Activated CD4-positive, alpha-beta T cell treated with anti-CD3 and anti-CD28 coated beads, Interleukin-2, amount 50 U/mL, for 24 hours (primary cell): ENCODE results near the gene KLB.
A peak's percentile ranks its signal among the peaks of the same experiment; 100 is the strongest.
"Not testable (repeated sequence)": the region's sequence is repeated elsewhere in the genome, so short reads cannot be mapped to it uniquely, and the experiment has no call there.

Experiments
- DNase-seq, 2 donors: peaks; one replicate each; pipeline ENCODE4 v3.0.0-alpha.2; 2020; ENCODE audit warnings: low read depth in 1 of 2, low spot score in 1 of 2

The KLB gene

DNA sequence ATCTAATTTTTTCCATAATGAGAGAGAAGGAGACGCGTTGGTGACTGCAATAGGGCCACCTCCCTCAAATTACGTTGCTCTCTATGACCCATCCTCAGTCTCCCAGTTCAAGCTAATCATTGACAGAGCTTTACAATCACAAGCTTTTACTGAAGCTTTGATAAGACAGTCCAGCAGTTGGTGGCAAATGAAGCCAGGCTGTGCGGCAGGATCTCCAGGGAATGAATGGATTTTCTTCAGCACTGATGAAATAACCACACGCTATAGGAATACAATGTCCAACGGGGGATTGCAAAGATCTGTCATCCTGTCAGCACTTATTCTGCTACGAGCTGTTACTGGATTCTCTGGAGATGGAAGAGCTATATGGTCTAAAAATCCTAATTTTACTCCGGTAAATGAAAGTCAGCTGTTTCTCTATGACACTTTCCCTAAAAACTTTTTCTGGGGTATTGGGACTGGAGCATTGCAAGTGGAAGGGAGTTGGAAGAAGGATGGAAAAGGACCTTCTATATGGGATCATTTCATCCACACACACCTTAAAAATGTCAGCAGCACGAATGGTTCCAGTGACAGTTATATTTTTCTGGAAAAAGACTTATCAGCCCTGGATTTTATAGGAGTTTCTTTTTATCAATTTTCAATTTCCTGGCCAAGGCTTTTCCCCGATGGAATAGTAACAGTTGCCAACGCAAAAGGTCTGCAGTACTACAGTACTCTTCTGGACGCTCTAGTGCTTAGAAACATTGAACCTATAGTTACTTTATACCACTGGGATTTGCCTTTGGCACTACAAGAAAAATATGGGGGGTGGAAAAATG is at the start of gene KLB:
Gene KLB, plus strand, starts transcription at position 168 of the 821 bp plus-strand sequence. Its CDS starts 20 bp downstream, at position 188.
- DNase-seq = no peak

DNA sequence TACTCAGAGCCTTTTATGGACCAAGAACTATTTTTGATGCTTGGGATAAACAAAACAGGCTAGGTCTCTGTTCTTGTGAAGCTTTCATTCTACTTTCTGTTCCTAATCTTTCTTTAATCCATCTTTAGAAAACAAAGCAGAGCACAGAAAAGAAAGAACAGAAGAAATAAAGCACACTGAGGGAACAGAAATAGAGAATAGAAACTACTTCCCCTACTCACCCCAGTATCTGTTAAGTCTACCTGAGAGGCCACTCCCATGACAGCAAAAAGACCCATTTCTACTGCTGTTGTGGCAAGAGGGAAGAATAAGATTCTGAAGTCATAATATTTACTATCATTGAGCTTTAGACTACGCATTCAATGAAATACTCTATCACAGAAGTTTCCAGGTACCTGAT is 49.7 kb upstream of the KLB start:
- no peak for DNase-seq

DNA sequence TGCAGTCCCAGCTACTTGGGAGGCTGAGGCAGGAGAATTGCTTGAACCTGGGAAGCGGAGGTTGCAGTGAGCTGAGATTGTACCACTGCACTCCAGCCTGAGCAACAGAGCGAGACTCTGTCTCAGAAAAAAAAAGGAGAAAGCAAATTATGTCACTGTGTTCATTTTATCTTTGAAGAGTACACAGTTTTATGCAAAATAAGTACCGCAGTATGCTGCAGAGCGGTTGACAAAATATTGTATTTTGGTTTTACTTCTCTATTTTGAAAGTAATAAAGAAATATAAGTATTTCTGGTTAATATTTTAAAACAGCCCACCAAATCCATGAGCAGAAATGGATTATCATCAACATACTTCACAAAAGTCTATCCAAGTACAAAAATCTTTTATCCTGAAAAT is 46.1 kb upstream of the KLB start:
- not testable (repeated sequence) for DNase-seq

DNA sequence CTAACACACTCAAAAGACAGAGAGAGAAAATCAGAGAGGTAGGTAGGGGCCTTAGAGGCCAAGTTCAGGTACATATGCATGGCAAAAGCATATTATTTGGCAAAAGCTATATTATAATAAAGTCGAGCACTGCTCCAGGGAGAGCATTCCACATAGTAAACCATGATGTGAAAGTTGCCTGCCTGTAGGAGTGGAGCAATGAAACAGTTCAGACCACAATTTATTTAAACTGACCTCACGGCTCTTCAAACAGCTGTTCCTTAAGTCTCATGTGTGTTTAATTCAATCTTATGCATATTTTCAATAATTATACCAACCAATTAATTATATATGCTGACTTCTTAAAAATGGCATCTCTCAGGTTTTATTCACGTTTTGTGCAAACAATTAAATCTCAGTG is 43.9 kb upstream of the KLB start:
- DNase-seq = no peak

DNA sequence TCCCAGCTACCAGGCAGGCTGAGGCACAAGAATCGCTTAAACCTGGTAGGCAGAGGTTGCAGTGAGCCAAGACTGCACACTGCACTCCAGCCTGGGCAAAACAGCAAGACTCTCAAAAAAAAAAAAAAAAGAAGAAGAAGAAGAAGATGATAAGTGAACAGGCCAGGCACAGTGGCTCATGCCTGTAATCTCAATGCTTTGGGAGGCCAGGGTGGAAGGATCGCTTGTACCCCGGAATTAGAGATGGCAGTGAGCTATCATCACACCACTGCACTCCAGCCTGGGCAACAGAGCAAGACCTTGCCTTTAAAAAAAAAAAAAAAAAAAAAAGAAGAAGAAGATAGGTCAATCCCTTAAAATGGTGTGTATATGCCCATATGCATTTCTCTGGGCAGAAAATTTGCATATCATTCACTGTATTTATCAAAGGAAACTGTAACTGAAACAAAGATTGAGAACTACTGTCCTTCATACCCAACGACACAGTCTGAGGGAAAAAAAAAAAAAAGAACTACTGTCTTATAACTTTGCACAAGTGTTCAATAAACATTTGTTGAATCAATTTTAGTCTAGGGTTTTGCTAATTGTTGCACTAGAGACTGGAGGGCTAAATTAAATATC is 42.8 kb upstream of the KLB start:
- DNase-seq = no peak

DNA sequence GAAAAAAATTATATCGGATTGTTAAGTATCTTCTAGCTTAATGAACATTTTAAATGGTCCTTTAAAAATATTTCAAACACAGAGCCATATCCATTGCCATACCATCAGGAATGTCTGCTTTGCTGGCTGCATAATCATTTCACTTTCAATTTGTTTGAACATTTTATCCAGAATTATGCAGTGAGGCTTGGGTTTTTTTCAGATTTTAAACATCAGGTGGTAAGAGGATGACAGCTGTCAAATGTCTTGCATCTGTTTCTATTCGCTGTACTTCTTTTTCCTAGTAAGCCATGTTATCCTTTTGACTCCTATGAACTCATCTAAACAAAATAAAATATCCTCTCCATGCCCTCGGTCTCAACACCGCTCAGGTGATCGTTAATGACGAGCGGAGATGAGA is 41.4 kb upstream of the KLB start:
- DNase-seq = no peak

DNA sequence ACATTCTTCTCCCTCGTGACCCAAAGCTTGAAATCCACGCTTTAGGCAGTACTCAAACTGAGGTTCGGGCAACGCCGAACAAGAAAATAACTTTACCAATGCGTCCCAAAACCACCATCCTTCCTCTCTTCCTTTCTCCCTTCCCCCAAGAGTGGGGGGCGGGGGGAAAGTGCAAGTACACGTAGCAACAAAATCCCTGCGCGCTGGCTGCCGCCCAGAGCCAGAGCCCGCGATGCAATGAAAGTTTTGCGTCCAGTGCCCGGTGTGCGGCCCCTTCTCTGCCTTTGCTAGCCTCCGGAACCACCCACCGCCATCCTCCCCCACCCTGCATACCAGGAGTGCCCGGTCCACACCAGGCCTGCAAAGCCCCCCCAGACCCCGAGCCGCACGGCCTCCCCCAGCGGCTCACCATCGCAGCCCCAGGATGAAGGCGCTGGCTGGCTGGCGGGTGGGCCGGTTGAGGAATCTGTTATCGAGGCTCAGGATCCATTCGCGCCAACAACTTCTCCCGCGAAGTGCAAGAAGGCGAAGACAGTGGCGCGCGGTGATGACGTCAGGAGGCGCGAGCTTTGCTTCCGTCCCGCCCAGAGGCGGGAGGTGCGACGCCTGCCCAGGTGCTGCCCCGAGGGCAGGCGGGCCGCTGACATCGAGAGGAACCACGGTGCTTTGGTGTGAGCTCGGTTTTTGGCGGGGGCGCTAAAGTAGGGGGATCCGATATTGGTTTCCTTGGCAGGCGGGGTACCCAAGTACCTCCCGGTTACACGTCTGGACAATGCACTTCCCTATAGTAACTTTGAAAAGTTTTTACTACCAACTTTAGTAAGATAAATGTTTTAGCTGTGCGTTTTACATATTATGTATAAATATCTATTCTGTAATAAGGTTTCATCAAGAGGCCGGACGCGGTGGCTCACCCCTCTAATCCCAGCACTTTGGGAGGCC is 40.6 kb upstream of the KLB start, which contains the start of gene RFC1:
Gene RFC1, minus strand, starts transcription at position 533 of the 942 bp plus-strand sequence. Its CDS starts 121 bp downstream, at position 412.
- peak; percentile 91 to 96 for DNase-seq

DNA sequence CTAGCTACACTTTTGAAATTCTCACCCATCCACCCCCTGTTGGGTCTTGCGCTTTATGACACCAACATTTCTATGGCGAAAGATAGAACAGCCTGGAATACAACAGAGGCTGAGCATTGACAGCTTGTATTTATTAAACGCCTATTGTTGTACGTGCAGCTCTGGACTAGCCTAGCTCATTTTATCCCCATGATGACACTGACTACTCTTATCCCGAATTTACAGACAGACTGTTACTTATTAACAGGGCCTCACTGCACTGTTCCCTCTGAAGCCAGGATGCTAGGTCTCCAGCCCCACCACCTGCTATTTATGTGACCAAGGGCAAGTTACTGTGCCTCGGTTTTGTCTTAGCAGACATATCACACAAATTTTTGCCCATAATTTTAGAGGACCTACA is 39.6 kb upstream of the KLB start:
- DNase-seq = no peak

DNA sequence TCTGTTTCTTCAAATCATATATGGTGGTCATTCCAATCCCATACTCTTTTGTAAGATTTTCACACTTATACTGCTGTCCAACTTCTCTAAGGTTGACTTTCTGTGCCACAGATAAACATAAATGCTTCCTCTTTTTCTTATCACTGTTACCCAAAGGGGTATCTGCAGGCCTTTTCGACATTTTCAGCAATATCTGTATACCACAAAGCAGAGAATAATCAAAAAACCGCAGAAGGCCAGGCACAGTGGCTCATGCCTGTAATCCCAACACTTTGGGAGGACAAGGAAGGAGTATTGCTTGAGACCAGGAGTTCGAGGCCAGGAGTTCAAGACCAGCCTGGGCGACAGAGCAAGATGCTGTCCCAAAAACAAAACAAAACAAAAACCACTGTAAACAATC is 37.4 kb upstream of the KLB start:
- no peak for DNase-seq

DNA sequence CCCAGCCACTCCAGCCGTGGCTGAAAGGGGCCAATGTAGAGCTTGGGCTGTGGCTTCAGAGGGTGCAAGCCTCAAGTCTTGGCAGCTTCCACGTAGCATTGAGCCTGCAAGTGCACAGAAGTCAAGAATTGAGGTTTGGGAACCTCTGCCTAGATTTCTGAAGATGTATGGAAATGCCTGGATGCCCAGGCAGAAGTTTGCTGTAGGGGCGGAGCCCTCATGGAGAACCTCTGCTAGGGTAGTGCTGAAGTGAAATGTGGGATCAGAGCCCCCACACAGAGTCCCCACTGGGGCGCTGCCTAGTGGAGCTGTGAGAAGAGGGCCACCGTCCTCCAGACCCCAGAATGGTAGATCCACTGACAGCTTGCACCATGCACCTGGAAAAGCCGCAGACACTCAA is 35.5 kb upstream of the KLB start:
- DNase-seq = not testable (repeated sequence)

DNA sequence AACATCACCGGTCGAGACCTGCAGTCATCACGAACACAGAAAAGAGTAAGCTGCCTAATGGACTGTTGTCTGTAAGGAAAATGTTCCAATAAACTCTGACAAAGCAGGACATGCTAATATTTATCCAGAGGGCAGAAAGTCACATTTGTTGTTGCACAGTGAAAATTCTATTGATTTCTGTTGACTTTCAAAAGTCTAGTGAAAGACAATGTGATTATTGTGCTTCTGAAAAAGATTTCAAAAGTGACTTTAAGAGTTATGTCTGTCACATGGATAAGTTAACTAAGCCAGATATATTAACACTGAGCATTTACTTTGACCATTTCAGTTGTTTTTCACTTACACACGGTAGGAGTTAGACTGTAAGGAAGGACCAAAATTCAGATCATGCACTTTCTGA is 31.3 kb upstream of the KLB start:
- no peak for DNase-seq

DNA sequence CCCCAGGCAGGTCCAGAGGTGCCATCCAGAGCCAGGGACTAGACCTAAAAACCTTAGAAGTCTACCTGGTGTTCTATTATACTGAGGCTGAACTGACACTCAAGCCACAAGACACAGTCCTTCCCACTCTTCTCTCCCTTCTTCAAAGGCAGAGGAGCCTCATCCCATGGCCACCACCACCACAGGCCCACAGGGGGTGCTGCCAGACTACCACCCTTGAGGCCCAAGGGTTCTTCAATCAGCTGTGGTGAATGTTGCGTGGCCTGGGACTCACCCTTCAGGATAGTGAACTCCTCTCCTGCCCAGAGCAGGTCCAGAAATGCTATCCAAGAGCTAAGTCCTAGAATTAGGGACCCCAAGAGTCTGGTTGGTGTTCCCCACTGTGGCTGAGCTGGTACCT is 23.0 kb upstream of the KLB start:
- no peak for DNase-seq

DNA sequence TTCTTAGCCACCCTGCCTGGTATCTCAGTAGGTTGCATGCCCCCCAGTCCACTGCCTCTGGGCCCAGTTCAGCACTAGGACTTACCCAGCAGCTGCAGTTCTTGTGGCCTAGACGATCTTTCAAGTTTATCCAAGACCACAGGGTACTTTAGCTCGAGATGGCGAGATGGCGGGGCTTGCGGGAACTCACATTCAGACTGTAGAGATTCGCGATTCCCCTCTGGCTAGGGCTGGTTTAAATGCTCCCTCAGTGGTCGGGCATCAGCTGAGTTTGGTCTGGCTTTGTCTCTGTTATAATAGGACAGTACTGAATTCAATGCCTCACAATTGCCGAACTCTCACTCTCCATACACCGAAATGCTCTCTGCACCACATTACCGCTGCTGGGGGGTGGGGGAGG is 22.2 kb upstream of the KLB start:
- no peak for DNase-seq

DNA sequence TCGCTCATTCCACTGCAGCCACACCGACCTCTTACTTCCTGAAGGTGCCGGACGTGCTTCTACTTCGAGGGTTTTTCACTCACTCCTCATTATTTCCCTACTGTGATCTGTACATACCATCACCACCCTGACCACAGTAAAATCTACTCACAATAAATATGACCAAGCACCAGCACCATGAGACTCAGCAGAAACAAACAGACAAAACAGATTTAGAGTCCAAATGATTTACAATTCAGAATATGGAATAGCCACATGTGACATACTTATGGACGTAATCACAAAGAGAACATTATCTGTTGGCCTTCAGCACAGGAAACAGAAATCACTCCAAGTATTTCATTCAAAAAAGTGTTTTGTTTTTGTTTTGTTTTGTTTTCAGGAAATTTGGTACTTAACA is 16.1 kb upstream of the KLB start:
- no peak for DNase-seq

DNA sequence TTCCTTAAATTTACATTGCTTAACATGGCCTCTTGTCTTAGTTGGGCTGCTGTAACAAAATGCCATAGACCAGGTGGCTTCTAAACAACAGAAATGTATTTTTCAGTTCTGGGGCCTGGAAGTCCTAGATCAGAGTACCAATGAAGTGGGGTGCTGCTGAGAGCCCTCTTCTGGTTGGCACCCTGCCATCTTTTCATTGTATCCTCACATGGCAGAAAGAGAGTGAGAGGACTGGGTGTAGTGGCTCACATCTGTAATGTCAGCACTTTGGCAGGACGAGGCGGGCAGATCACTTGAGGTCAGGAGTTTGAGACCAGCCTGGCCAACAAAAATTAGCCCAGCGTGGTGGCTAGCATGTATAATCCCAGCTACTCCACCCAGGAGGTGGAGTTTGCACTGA is 12.0 kb upstream of the KLB start:
- DNase-seq = no peak

DNA sequence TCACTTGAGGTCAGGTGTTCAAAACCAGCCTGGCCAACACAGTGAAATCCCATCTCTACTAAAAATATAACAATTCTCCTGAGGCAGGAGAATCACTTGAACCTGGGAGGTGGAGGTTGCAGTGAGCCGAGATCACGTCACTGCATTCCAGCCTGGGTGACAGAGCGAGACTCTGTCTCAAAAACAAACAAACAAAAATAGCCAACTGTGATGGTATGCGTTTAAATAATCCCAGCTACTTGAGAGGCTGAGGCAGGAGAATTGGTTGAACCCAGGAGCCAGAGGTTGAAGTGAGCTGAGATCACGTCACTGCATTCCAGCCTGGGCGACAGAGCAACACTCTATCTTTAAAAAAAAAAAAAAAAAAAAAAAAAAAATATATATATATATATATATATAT is 5.1 kb upstream of the KLB start:
- DNase-seq = not testable (repeated sequence)

DNA sequence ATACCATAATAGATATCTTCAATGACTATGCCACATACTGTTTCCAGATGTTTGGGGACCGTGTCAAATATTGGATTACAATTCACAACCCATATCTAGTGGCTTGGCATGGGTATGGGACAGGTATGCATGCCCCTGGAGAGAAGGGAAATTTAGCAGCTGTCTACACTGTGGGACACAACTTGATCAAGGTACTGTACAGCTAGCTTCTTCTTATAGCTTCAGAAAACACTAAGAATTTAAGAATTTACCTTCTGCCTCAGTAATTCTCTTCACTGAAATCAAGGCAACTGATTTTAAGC is 805 bp downstream of the KLB start:
- no peak for DNase-seq

DNA sequence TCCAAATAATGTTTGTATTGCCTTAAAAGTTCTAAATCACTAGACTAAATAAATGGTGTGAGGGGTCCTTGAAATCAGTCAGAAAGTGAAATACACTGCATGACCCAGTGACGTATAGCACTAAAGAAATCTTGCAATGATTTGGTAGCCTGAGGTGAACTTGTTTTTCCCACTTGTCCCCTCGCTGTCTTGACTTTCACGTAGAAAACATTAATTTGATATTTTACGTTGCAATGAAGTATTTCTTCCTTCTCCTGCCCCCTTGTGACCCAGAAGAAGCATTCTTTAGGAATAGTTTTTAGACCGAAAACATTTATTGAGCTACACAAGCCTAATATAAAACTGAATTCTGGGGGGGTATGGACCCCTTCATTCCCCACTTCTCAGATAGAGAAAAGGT is 3.7 kb downstream of the KLB start:
- no peak for DNase-seq

DNA sequence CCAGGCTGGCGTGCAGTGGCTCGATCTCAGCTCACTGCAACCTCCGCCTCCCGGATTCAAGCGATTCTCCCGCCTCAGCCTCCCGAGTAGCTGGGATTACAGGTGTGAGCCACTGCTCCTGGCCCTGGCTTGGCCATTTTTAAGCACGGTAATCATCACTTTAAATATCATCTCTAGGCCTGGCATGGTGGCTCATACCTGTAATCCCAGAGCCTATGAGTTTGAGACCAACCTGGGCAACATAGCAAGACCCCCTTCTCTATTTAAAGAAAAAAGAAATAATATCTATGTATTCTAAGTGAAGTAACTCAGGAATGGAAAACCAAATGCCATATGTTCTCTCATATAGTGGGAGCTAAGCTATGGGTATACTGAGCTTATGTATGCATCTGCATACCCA is 4.8 kb downstream of the KLB start:
- not testable (repeated sequence) for DNase-seq

DNA sequence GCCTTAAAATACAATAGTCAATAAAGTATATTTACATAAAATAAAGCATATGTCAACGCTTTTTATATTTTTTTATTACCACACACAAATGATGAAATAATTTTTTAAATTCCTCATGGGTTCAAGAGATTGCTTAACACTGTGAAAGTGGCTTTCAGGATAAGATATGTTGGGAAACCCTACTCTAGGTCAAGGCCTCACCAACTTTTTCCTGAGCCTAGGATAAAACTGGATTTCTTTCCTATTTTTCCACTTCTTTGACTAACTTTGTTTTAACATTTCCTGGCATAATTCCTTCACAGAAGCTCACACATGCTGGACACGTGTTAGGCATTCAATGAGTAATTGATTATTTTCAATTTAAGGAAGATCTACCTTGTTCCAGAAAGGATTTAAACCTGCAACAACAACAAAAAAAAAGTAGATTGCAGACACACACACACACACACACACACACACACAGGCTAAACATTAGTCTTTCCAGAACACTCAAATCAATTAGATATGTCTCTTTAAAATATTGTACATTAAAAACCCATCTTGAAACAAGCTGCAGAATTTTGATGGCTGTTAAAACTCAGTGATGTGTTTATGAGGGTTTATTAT is 9.1 kb downstream of the KLB start:
- DNase-seq = no peak

DNA sequence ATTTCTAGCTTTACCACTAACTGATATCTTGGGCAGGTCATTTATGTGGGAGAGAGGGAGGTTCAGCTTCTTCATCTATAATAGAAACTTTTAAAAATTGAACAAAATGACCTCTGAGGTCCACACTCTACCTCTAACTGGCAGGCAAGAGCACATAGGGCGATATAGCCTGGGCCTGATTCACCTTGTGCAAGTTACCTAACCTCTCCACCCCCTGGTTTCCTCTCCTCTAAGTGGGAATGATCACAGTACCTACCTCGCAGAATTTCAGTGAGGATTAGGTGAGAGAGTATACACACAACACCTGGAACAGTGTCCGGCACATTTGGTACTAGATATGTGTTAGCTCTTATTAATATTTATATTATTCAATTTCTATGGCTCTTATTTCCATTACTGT is 15.5 kb downstream of the KLB start:
- DNase-seq = no peak
